DND-41 (cell line): ENCODE data around the gene CD79B.
"Not testable (repeated sequence)": the region's sequence is repeated elsewhere in the genome, so short reads cannot be mapped to it uniquely, and the experiment has no call there.

ENCODE experiments used
- ATAC-seq: fragments of 200-7000 bp; cut with Tn5 transposase; 3 replicates; pipeline ENCODE4 v1.9.1; 2021; ENCODE audit warnings: low read depth; ENCODE audit not compliant: insufficient read depth
- DNase-seq: peaks from one replicate; pipeline ENCODE4 v3.0.0-alpha.2; 2020
- H2AFZ ChIP-seq: 2 replicates; pipeline ENCODE4 v1.6.0; 2012; ENCODE audit warnings: low read depth, low read length
- H3K27ac ChIP-seq: 2 replicates; pipeline ENCODE4 v1.5.1; 2012; ENCODE audit warnings: low read length, inconsistent platforms
- H3K27me3 ChIP-seq: fragments of 200-600 bp; sonication (generic); 2 replicates; pipeline ENCODE4 v1.6.0; 2012; ENCODE audit warnings: low read length, mild to moderate bottlenecking, inconsistent platforms; ENCODE audit not compliant: insufficient read depth, poor library complexity
- H3K36me3 ChIP-seq: 2 replicates; pipeline ENCODE4 v1.5.1; 2012; ENCODE audit warnings: low read length, inconsistent platforms; ENCODE audit not compliant: insufficient read depth
- H3K4me1 ChIP-seq: 2 replicates; pipeline ENCODE4 v1.5.1; 2012; ENCODE audit warnings: mild to moderate bottlenecking, low read length; ENCODE audit not compliant: insufficient read depth
- H3K4me2 ChIP-seq: 2 replicates; pipeline ENCODE4 v1.6.0; 2012; ENCODE audit warnings: mild to moderate bottlenecking, moderate library complexity, low read length, inconsistent platforms; ENCODE audit not compliant: insufficient read depth
- H3K4me3 ChIP-seq, 2 experiments: fragments of 200-600 bp in 1 of 2; shearing (Covaris generic) in 1 of 2; 2 replicates each; pipeline ENCODE4 v1.5.1; 2012 to 2016; ENCODE audit warnings: inconsistent platforms in 2 of 2, low read length in 2 of 2, mild to moderate bottlenecking in 2 of 2, low read depth in 1 of 2, moderate library complexity in 1 of 2
- H3K79me2 ChIP-seq: 2 replicates; pipeline ENCODE4 v1.6.0; 2012; ENCODE audit warnings: low read length, inconsistent platforms; ENCODE audit not compliant: insufficient read depth
- H3K9ac ChIP-seq: 2 replicates; pipeline ENCODE4 v1.6.0; 2012; ENCODE audit warnings: low read depth, mild to moderate bottlenecking, inconsistent platforms, low read length, moderate library complexity
- H3K9me3 ChIP-seq: 2 replicates; pipeline ENCODE4 v1.5.1; 2012; ENCODE audit warnings: low read length, moderate library complexity, mild to moderate bottlenecking, inconsistent platforms; ENCODE audit not compliant: insufficient read depth, severe bottlenecking
- H4K20me1 ChIP-seq: 2 replicates; pipeline ENCODE4 v1.6.0; 2012; ENCODE audit warnings: low read length; ENCODE audit not compliant: insufficient read depth
- EZH2 ChIP-seq: IDR thresholded peaks from 3 replicates; pipeline ENCODE4 v1.6.1; 2012; ENCODE audit warnings: borderline replicate concordance, low read depth, mild to moderate bottlenecking, moderate library complexity, low read length, inconsistent platforms; ENCODE audit not compliant: severe bottlenecking
- TF ChIP-seq, protein P1 (sequence below): IDR thresholded peaks from 2 replicates; pipeline ENCODE4 v1.5.1; 2012; ENCODE audit warnings: borderline replicate concordance, low read length, moderate library complexity, mild to moderate bottlenecking; ENCODE audit not compliant: poor library complexity, severe bottlenecking; ENCODE audit errors: extremely low read depth

CD79B gene

DNA sequence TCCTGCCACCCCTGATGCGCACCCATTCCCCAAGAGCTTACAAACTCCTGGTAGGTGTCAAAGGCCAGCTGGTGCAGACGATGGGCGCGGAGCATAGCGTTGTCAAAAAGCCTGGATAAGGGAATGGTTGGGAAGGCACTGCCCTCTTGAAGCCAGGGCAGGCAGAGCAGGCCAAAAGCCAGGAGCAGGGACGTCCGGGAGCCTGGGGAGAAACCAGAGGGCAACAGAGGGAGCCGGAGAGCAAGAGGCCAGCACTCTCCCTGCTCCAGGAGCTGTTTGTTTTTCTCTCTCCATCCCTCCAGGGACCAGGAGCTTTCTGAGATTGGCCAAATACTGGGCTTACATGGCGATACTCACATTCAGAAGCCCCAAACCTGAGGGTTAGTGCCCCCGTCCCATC, 13.8 kb downstream of the CD79B start:
- TF ChIP-seq, protein P1, sequence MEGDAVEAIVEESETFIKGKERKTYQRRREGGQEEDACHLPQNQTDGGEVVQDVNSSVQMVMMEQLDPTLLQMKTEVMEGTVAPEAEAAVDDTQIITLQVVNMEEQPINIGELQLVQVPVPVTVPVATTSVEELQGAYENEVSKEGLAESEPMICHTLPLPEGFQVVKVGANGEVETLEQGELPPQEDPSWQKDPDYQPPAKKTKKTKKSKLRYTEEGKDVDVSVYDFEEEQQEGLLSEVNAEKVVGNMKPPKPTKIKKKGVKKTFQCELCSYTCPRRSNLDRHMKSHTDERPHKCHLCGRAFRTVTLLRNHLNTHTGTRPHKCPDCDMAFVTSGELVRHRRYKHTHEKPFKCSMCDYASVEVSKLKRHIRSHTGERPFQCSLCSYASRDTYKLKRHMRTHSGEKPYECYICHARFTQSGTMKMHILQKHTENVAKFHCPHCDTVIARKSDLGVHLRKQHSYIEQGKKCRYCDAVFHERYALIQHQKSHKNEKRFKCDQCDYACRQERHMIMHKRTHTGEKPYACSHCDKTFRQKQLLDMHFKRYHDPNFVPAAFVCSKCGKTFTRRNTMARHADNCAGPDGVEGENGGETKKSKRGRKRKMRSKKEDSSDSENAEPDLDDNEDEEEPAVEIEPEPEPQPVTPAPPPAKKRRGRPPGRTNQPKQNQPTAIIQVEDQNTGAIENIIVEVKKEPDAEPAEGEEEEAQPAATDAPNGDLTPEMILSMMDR: peak; percentile 5
- no peak for TF ChIP-seq EZH2
- no peaks in the 10 kb centered on the region for H3K79me2 ChIP-seq
- H2AFZ ChIP-seq: no peak overlapping the region
- H3K9me3 ChIP-seq: no peaks in the 10 kb centered on the region
- no peak overlapping the region for H3K27ac ChIP-seq
- DNase-seq (no peak), ATAC-seq (no peak)
- H3K27me3 ChIP-seq: peaks cover 2% of the 10 kb centered on the region
- no peaks in the 10 kb centered on the region for H3K36me3 ChIP-seq
- no peak overlapping the region for H3K4me2 ChIP-seq
- H3K9ac ChIP-seq: no peak overlapping the region
- no peaks in the 10 kb centered on the region for H4K20me1 ChIP-seq
- H3K4me3 ChIP-seq: no peak overlapping the region
- H3K4me1 ChIP-seq: 0 out of 2 replicates have a peak, but pooled peaks cover 2% of the 10 kb centered on the region

DNA sequence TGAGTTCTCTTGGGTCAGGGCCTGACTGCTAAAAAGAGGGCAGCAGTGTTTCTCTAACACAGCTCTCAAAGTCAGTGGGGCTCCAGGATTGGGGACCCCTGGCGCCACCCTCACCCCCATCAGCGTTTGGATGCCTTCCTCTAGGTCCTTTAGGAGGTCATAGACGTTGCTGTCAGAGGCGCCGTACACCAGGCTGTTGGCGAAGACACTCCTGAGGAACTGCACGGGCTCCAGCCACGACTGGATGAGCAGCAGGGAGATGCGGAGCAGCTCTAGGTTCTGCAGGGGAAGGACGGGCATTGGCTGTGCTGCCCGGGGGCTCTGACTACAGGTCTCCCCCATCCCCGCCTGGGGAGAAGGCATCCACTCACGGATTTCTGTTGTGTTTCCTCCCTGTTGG, 14.5 kb downstream of the CD79B start:
- peaks cover 2% of the 10 kb centered on the region for H3K27me3 ChIP-seq
- ATAC-seq (no peak), DNase-seq (no peak)
- H3K4me2 ChIP-seq: no peak overlapping the region
- H2AFZ ChIP-seq: no peak overlapping the region
- H3K4me3 ChIP-seq: no peak overlapping the region
- no peaks in the 10 kb centered on the region for H3K79me2 ChIP-seq
- no peaks in the 10 kb centered on the region for H3K36me3 ChIP-seq
- TF ChIP-seq, protein P1: no peak
- no peak for TF ChIP-seq EZH2
- no peaks in the 10 kb centered on the region for H4K20me1 ChIP-seq
- H3K9me3 ChIP-seq: no peaks in the 10 kb centered on the region
- no peak overlapping the region for H3K27ac ChIP-seq
- 0 out of 2 replicates have a peak, but pooled peaks cover 2% of the 10 kb centered on the region for H3K4me1 ChIP-seq
- no peak overlapping the region for H3K9ac ChIP-seq

DNA sequence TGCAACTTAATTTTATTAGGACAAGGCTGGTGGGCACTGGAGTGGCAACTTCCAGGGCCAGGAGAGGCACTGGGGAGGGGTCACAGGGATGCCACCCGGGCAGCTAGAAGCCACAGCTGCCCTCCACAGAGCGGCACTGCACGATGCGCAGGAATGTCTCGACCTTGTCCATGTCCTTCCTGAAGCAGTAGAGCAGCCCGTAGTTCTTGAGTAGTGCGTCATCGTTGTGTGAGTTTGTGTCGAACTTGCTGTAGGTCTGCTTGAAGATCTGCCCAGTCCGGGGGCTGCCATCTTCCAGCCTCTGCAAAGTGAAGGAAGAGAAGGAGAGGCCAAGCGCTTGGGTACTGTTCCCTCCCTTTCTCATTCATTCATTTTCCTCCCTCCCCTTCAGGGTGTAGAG, 14.9 kb downstream of the CD79B start:
- not testable (repeated sequence) for H2AFZ ChIP-seq, DNase-seq, H3K27me3 ChIP-seq, H3K79me2 ChIP-seq, H3K36me3 ChIP-seq, H4K20me1 ChIP-seq, H3K4me3 ChIP-seq, H3K9ac ChIP-seq, H3K9me3 ChIP-seq, H3K4me1 ChIP-seq, H3K4me2 ChIP-seq, ATAC-seq, H3K27ac ChIP-seq

DNA sequence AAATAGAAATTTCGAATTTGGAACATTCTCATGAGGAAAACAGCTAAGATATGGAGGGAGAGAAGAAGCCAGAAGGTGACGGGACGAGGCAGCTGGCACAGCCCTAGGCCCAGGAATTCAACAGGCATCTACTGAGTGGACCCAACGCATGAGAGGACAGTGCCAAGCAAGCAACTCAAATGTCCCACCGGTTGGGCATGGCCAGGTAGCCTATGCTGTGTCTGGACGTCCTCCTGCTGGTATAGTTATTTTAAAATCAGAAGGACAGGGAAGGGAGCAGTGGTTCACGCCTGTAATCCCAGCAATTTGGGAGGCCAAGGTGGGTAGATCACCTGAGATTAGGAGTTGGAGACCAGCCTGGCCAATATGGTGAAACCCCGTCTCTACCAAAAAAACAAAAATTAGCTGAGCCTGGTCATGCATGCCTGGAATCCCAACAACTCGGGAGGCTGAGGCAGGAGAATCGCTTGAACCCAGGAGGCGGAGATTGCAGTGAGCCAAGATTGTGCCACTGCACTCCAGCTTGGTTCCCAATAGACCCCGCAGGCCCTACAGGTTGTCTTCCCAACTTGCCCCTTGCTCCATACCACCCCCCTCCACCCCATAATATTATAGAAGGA, 15.5 kb downstream of the CD79B start:
- H3K27ac ChIP-seq: no peak overlapping the region
- H3K36me3 ChIP-seq: no peaks in the 10 kb centered on the region
- H3K79me2 ChIP-seq: no peaks in the 10 kb centered on the region
- TF ChIP-seq EZH2: no peak
- TF ChIP-seq, protein P1: no peak
- no peaks in the 10 kb centered on the region for H3K9me3 ChIP-seq
- H2AFZ ChIP-seq: no peak overlapping the region
- peaks cover 2% of the 10 kb centered on the region for H3K27me3 ChIP-seq
- H3K4me2 ChIP-seq: no peak overlapping the region
- 0 out of 2 replicates have a peak, but pooled peaks cover 2% of the 10 kb centered on the region for H3K4me1 ChIP-seq
- no peak for ATAC-seq
- no peak overlapping the region for H3K4me3 ChIP-seq
- no peaks in the 10 kb centered on the region for H4K20me1 ChIP-seq
- no peak for DNase-seq
- no peak overlapping the region for H3K9ac ChIP-seq

DNA sequence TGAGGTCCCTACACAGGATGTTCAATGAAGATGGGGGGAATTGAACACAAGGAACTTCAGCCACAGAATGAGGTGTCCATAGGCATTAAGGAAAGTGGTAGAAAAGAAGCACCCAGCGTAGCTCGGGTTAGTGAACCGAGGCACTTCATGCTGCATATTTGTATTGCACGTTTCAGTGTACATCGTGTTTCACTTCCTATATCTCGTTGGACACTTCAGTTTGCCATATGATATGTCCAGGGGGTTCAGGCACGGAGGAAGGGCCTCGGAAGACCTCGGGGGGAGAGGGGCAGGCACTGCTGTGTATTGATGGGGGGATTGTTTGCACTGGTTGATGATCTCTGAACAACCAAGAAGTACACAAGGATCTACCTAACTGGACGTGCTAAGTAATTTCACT, 16.4 kb downstream of the CD79B start:
- not testable (repeated sequence) for H3K9me3 ChIP-seq, H3K27ac ChIP-seq, H3K36me3 ChIP-seq, H3K4me1 ChIP-seq, H3K9ac ChIP-seq, H3K4me2 ChIP-seq, H4K20me1 ChIP-seq, ATAC-seq, H3K4me3 ChIP-seq, H2AFZ ChIP-seq, H3K79me2 ChIP-seq, H3K27me3 ChIP-seq, DNase-seq
